GM18502 (cell line): ENCODE results near the gene PER2.
A peak's percentile ranks its signal among the peaks of the same experiment; 100 is the strongest.
"Not testable (repeated sequence)": the region's sequence is repeated elsewhere in the genome, so short reads cannot be mapped to it uniquely, and the experiment has no call there.

Experiments
- ATAC-seq: cut with Tn5 transposase; IDR thresholded peaks from one replicate; pipeline ENCODE4 v1.9.1; 2021; ENCODE audit warnings: mild to moderate bottlenecking; ENCODE audit not compliant: unreplicated experiment, poor library complexity

The PER2 gene

DNA sequence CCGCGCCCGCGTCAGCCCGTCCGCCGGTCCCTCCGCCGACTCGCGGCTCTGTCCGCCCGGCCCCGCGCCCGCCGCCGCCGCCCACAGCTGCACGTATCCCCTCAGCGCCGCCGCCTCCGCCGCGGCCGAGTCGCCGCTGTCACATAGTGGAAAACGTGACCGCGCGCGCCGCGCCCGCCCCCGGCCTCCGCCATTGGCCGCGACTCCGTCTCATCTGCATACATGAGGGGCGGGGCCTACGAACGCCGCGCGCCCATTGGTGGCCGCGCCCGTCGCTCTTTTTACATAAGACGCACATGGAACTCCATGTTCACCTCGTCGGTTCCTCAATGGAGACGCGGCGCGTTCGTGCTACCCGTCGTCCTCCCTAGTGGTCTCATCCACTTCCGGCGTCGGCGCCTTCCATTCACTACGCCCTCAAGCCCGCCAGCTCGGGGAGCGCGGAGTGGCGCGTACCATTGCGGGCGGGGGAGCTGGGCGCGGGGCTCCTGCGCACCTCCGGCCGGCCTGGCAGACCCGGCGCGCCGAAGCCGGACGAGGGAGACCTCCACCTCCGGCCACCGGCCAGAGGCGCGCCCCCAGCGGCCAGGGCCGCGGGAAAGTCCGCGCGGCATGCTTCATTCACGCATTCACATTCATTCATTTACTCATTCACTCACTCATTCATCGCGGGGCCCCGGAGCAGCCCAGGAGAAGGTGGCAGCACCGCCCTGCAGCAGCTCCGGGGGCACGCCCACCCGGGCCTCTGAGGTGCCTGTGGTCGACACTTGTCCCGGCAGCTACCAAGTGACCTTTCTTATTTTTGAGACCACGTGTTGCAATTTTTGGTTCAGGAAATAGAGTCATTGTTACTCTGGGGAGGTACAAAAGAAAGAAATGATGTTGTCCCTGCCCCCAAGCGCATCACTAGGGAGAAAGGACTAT, 502 bp upstream of the PER2 start:
- peak; percentile 89 for ATAC-seq

- ATAC-seq = no peak
Observed at GRCh38 chr2:238286987-238287736, 1.2 kb downstream of the PER2 start.

- no peak for ATAC-seq
Observed at GRCh38 chr2:238286551-238286950, 1.9 kb downstream of the PER2 start.

DNA sequence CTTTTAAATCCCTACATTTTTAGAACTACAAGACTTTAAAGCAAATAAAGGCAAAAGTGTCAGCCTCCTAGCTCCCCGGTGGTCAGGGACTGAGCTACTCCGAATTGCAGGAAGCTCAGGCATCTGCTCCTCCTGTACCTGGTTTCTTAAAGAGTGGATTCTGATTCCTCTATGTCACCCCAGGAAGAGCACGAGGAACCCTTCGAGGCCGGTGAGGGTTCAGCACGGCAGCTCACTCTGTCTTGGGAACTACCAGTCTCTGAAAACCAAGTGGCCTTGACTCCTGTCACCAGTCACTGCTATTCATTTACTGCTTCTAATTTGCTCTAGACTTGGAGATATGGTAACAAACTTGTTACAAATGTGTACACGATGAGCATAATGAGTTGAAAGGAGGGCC, 2.3 kb downstream of the PER2 start:
- no peak for ATAC-seq

DNA sequence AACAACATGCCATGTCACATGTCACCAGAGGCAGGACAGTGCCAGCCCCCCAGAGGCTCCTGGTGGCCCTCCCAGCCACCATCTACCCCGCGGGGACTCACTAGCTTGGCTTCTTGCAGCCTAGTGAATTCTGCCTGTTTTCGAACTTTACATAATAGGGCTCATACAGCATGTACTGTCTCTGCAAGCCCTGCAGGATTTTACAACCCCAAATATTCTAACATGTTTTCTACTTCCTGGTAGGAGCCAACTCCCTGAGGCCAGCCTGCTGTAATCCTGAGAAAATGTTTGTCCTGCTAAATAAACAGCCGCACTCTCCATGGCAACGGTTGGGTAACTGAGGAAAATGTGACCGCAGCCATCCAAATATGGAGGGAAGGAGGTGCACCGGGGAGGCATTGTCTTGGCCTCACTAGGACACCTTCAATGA, 2.7 kb downstream of the PER2 start:
- ATAC-seq = no peak

GRCh38 chr2:238284802-238285515, 3.5 kb downstream of the PER2 start:
- ATAC-seq = no peak

DNA sequence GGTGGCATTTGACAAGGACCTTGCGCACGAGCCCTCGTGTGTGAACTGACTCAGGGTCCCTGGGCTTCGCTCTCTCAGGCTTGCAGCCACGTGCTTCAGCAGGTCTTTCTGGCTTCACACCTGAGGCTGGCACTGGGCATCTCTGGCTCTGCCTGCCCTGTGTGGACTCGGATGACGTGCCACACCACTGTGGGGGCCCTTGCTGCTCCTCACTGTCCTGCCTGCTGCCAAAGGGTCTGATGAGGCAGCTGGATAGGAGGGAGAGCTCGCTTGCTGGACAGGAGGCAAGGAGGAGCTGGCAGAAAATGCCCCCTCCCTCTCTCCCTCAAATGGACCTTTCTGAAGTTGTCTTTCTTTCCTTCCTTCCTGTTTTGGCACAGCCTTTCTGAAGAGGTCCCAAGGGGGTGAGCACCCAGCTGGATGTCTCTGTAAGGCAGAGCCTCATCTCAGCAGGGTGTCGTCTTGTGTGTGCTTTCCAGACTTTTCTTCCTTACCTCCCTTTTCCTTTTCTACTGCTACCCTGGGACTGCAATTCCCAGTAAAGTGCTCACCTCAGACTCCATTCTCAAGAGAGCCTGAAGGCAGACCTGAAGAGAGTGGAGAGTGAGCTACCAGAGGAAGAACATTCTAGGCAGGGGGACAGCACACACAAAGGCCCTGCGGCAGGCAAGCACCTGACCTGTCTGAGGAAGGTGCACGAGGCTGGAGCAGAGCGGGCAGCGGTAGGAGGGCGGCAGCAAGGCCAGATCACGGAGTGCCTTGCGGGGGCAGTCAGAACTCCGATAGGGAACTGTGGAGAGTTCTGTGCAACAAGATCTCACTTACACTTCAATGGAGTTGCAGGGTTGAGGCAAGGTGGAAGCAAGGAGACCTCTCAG, 5.3 kb downstream of the PER2 start:
- ATAC-seq = no peak

- ATAC-seq = no peak
Observed at GRCh38 chr2:238281826-238282480, 6.5 kb downstream of the PER2 start.

DNA sequence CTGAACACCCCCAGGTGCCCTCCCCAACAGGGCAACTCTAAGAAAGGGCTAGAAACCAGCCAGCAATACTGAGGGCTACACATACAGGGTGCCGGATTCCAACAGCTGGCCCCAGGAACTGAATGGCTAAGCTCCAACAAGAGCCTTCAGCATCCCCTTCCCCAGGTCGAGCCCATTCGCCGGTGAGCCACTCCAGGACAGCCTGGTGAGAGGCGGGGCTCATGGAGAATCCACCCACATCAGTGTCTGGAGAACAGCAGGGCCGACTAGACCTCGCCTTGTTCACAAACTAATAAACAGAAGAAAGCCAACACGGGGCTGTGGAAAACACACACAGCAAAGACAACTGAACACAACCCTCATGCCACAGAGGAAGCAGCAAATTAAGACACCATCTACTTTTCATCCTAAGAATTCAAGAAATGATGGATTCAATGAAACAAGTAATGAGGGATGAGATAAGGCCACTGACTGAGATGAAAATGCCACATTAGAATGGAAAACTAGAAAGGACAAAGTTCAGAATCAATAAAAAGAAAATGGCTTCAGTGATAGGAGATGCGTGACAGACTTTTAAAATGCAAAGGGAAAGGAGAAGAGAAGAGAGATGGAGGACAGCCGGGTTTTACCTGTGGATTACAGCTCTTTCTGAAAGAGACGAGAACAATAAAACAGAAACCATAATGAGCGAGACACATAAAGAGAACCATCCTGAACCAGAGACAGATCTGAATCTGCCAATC, 8.2 kb downstream of the PER2 start:
- no peak for ATAC-seq

- no peak for ATAC-seq
Observed at GRCh38 chr2:238279324-238279682, 9.1 kb downstream of the PER2 start.

- ATAC-seq = no peak
Observed at GRCh38 chr2:238278626-238279323, 9.6 kb downstream of the PER2 start.

DNA sequence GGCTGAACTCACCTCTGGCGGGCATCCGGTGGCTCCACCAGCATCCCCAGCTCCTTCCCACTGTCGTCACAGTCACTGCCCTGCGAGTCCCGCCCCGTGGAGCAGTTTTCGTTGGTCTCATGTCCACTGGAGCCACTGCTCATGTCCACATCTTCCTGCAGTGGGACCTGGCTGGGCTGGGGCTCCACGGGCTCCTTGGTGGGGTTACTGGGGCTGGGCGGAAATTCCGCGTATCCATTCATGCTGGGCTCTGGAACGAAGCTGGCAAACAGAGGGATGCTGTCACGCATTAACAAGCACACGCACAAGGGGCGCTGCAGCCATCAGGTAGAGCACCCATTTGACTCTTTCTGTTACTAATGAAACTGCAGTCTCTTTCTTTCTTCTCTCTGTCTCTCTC, 10.7 kb downstream of the PER2 start:
- no peak for ATAC-seq

DNA sequence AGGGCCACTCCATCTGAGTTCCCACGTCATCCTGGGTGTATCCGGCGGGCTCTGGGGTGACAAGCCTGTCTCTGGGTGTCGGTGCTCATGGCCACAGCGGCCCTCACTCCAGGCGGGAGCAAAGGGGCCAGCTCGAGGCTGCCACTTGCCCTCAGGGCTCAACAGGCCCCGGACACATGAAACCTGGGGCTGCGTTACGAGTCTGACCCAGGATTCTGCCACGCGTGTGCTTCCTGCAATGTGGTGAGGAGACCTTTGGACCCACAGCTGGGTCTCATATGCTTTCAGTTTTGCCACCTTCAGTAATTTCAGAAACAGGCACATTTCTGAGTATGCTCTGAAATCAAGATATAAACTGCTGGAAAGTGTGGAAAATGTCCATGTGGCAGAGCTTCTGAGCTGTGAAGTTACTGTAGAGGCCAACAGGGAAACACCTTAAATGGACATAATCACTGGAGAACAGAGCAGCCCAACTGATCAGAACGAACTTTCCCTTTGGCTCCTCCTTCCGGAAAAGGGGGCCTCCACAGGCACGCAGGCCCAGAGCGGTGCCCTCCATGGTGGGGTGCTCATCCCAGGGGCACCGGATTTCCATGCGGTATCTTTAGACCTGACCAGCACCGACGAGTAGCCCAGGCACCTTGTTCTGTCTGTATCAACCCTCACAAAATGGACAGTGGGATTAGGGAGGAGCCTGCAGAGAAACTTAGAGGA, 14.1 kb downstream of the PER2 start:
- no peak for ATAC-seq

GRCh38 chr2:238273433-238273832, 15.0 kb downstream of the PER2 start:
- ATAC-seq = not testable (repeated sequence)

DNA sequence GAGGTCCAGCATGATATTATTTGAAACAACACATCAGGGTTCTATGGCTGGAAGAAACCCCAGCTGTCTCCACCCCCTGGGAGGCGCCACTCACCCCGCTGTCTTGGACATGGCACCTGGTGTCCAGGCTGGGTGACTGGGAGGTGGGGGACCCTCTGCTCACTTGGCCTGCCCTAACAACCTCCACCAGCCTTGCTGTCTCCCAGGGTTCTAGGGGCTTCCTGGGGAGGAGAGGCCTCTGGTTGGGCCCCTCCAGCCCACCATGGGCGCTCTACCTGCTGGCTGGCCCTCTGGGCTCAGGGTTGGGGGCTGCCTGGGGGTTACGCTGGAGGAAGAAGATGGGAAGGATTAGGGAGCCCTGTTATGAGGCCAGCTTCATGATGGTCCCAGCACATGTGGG, 16.3 kb downstream of the PER2 start:
- ATAC-seq = no peak

GRCh38 chr2:238271686-238272085, 16.7 kb downstream of the PER2 start:
- ATAC-seq = not testable (repeated sequence)

- ATAC-seq = no peak
Observed at GRCh38 chr2:238271061-238271554, 17.3 kb downstream of the PER2 start.
